Thyroid gland (tissue), 4 donors: ENCODE measurements around the gene UBC. TPM values are rescaled to one million over a fixed set of nuclear protein-coding genes. Genes with fewer than 3 reads are reported as not detected.
"Not testable (repeated sequence)": the region's sequence is repeated elsewhere in the genome, so short reads cannot be mapped to it uniquely, and the experiment has no call there.

Experiments used
- DNase-seq, 2 donors: peaks; one replicate each; pipeline ENCODE4 v3.0.0-alpha.2; 2019
- H3K27ac ChIP-seq, 3 donors: fragments of 200-600 bp; sonication (generic); 1 replicate in 2 of 3; 2 replicates in 1 of 3; pipeline ENCODE4 v1.5.1; 2016 to 2019; ENCODE audit warnings: mild to moderate bottlenecking in 1 of 3, moderate library complexity in 1 of 3
- H3K27me3 ChIP-seq: fragments of 200-600 bp; sonication (generic); one replicate; pipeline ENCODE4 v1.5.1; 2019
- H3K36me3 ChIP-seq, 2 donors: fragments of 200-600 bp; sonication (generic); one replicate each; pipeline ENCODE4 v1.5.1; 2016 to 2019
- H3K4me1 ChIP-seq, 2 donors: fragments of 200-600 bp; sonication (generic); one replicate each; pipeline ENCODE4 v1.5.1; 2017 to 2019
- H3K4me3 ChIP-seq, 3 donors: fragments of 200-600 bp; sonication (generic); replicated peaks in 1 of 3; 1 replicate in 2 of 3; 2 replicates in 1 of 3; pipeline ENCODE4 v1.5.1; 2016; ENCODE audit warnings: mild to moderate bottlenecking in 1 of 3
- H3K9me3 ChIP-seq: fragments of 200-600 bp; sonication (generic); one replicate; pipeline ENCODE4 v1.5.1; 2017
- POLR2A ChIP-seq, 2 donors: fragments of 450-650 bp; IDR thresholded peaks; one replicate each; pipeline ENCODE4 v1.6.1; 2017; ENCODE audit warnings: antibody characterized with exemption in 2 of 2, mild to moderate bottlenecking in 2 of 2, moderate library complexity in 1 of 2
- WGBS, 2 donors: methylation state at CpG; one replicate each; pipeline ENCODE4 v1.1.5; 2017; 5-methylcytosine and 5-hydroxymethylcytosine counted together
- intact Hi-C: fragments of 100-400 bp; cut with DNase I; formaldehyde crosslinking; loops from one replicate; pipeline ENCODE4 v1.15.1; 2023
- total RNA-seq, 4 donors: library from RNA; depleted of rRNA; stranded (reverse); fragments of >200 nt; gene quantifications; one replicate each; pipeline ENCODE4 v1.2.3, GENCODE V29; 2016
- TF ChIP-seq, protein P1 (sequence below), 6 experiments: fragments of 200-600 bp in 3 of 6; fragments of 450-650 bp in 3 of 6; sonication (generic) in 3 of 6; IDR thresholded peaks; one replicate each; pipeline ENCODE4 v1.5.1; 2016 to 2019; ENCODE audit warnings: antibody characterized with exemption in 6 of 6, mild to moderate bottlenecking in 2 of 6, inconsistent platforms in 1 of 6, moderate library complexity in 1 of 6

The UBC gene
- total RNA-seq, 4 donors from 2014 or later, result 907 to 1,424 (median 1,000) TPM

DNA sequence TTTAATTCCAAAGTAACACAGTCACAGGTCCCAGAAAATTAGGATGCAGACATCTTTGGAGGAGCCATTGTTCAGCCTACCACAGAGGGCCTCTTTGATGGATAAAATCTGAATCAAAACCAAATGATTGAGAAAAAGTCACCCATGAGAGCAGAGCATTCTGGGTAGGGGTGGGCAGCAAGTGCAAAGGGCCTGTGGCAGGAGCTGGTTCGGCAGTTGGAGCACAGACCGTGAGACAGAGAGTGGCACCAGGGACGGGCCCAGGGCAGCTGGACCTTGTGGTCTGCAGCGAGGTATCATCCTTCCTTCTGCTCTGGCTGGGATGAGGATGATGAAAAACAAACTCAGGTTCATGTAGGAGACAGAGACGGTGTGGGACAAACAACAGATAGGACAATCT lies 18.0 kb downstream of the UBC start:
- H3K4me1 ChIP-seq, result peaks cover 0 to 12% of the 10 kb centered on the region in 2 donors
- no peaks in the 10 kb centered on the region for H3K36me3 ChIP-seq
- no peak for DNase-seq
- H3K9me3 ChIP-seq, result no peaks in the 10 kb centered on the region
- WGBS, 2 donors, result 91 to 95% methylated on average over 5 of the region's 5 CpGs
- H3K4me3 ChIP-seq, result no peak overlapping the region
- no peaks in the 10 kb centered on the region for H3K27me3 ChIP-seq
- TF ChIP-seq POLR2A (IDR thresholded peaks at IDR 0.05), result no peak
- TF ChIP-seq, protein P1, sequence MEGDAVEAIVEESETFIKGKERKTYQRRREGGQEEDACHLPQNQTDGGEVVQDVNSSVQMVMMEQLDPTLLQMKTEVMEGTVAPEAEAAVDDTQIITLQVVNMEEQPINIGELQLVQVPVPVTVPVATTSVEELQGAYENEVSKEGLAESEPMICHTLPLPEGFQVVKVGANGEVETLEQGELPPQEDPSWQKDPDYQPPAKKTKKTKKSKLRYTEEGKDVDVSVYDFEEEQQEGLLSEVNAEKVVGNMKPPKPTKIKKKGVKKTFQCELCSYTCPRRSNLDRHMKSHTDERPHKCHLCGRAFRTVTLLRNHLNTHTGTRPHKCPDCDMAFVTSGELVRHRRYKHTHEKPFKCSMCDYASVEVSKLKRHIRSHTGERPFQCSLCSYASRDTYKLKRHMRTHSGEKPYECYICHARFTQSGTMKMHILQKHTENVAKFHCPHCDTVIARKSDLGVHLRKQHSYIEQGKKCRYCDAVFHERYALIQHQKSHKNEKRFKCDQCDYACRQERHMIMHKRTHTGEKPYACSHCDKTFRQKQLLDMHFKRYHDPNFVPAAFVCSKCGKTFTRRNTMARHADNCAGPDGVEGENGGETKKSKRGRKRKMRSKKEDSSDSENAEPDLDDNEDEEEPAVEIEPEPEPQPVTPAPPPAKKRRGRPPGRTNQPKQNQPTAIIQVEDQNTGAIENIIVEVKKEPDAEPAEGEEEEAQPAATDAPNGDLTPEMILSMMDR (IDR thresholded peaks at IDR 0.05), result no peak
- intact Hi-C loops, result no loop called here
- no peak overlapping the region for H3K27ac ChIP-seq

DNA sequence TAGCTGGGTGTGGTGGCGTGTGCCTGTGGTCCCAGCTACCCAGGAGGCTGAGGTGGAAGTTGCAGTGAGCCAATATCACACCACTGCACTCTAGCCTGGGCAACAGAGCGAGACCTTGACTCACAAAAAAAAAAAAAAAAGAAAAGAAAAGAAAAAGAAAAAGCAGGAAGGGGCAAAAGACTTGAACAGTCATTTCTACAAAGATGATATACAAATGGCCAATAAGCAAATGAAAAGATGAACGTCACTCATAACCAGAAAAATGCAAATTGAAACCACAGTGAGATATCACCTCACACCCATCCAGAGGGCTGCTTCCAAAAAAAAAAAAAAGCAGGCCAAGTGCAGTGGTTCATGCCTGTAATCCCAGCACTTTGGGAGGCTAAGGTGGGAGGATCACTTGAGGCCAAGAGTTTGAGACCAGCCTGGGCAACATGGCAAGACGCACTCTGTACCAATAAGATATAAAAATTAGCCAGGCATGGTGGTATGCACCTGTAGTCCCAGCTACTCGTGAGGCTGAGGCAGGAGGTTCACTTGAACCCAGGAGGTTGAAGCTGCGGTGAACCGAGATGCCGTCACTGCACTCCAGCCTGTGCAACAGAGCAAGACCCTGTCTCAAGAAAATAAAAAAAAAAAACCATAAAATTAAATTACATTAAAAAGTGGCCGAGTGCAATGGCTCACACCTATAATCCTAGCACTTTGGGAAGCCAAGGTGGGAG lies 20.5 kb downstream of the UBC start:
- DNase-seq, result no peak
- Histone ChIP-seq H3K27ac (no peak overlapping the region), H3K4me1 (peaks cover 0 to 7% of the 10 kb centered on the region in 2 donors), H3K36me3 (no peaks in the 10 kb centered on the region), H3K4me3 (no peak overlapping the region), H3K27me3 (no peaks in the 10 kb centered on the region), H3K9me3 (no peaks in the 10 kb centered on the region)
- intact Hi-C loops, result no loop called here
- TF ChIP-seq POLR2A (IDR thresholded peaks at IDR 0.05), result no peak
- WGBS, 2 donors, result 92 to 95% methylated on average over 9 of the region's 9 CpGs

DNA sequence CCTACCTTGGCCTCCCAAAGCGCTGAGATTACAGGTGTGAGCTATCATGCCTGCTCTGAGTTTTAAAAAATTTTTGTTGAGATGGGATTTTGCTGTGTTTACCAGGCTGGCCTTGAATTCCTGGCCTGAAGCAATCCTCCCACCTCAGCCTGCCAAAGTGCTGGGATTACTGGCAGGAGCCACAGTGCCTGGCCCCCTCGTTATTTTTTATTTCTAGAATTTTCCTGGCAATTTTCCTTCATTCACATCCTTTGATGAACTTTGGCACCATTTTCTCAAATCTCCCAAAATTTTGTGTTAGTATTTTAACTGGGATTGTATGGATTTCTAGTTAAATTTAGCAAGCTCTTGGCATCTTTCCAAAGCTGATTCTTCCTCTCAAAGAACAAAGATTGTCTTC lies 26.2 kb downstream of the UBC start:
- DNase-seq, result no peak
- Histone ChIP-seq H3K4me1 (peaks cover 0 to 4% of the 10 kb centered on the region in 2 donors), H3K36me3 (no peaks in the 10 kb centered on the region), H3K9me3 (no peaks in the 10 kb centered on the region), H3K27ac (no peak overlapping the region), H3K27me3 (no peaks in the 10 kb centered on the region), H3K4me3 (no peak overlapping the region)
- WGBS, 2 donors, result 68 to 80% methylated on average over 2 of the region's 2 CpGs
- intact Hi-C loops, result no loop called here
- no peak for TF ChIP-seq POLR2A (IDR thresholded peaks at IDR 0.05)
- TF ChIP-seq, protein P1 (IDR thresholded peaks at IDR 0.05), result no peak

DNA sequence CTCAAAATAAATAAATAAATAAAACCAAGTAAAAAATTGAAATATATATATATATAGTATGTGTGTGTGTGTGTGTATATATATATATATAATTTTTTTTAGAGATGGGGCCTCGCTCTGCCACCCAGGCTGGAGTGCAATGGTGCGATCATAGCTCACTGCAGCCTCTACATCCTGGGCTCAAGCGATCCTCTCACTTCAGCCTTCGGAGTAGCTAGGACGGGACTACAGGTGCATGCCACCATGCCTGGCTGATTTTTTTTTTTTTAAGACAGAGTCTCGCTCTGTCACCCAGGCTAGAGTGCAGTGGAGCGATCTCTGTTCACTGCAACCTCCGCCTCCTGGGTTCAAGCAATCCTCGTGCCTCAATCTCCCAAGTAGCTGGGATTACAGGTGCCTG lies 26.7 kb downstream of the UBC start:
- H3K9me3 ChIP-seq, H3K36me3 ChIP-seq, intact Hi-C loops, H3K27me3 ChIP-seq, H3K4me3 ChIP-seq, DNase-seq, H3K4me1 ChIP-seq, H3K27ac ChIP-seq: not testable (repeated sequence)
- 95 to 99% methylated on average over 9 of the region's 9 CpGs for WGBS, 2 donors

DNA sequence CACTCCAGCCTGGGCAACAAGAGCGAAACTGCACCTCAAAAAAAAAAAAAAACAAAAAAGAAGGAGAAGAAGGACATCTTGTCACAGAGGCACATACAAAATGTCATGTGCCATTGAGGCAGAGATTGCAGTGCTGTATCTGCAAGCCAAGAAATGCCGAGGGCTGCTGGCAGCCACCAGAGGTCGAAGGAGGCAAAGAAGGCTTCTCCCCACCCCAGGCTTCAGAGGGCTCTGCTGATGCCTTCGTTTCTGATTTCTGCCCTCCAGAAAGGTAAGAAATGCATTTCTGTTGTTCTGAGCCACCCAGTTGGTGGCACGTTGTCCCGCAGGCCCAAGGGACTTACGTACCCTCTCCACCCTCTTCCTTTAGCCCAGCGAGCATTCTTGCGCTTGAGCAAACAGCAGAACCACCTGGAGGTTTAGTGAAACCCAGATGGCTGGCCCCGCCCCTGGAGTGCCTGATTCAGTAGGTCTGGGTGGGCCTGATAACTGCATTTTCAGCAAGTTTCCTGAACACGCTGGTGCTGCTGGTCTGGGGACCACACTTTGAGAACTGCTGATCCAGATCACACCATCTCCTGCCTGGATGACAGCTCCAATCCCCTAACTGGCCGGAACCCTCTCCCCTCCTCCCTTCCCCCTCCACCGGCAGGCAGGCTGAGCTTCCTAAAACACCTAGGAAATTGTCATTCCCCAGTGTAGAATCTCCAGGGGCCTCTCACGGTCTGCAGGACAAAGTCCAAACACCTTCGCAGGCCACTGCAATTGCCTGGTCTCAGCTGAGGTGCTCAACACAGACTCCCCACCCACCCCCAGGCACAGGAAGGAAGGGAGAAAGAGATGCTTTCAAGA lies 29.6 kb downstream of the UBC start:
- Histone ChIP-seq H3K4me3 (no peak overlapping the region), H3K27me3 (no peaks in the 10 kb centered on the region), H3K36me3 (no peaks in the 10 kb centered on the region), H3K4me1 (peaks cover 0 to 4% of the 10 kb centered on the region in 2 donors), H3K9me3 (no peaks in the 10 kb centered on the region), H3K27ac (peak overlapping the region in 2 of 3 donors; percentile 12)
- WGBS, 2 donors, result 36 to 52% methylated on average over 12 to 15 of the region's 15 CpGs
- DNase-seq, result peak; percentile 75 to 77
- intact Hi-C loops, result no loop called here
- TF ChIP-seq, protein P1 (IDR thresholded peaks at IDR 0.05), result no peak
- TF ChIP-seq POLR2A (IDR thresholded peaks at IDR 0.05), result no peak
